ENCODE data around the gene YAF2. TPM values are rescaled to one million over a fixed set of nuclear protein-coding genes. Genes with fewer than 3 reads are reported as not detected.

Gene YAF2, protein sequence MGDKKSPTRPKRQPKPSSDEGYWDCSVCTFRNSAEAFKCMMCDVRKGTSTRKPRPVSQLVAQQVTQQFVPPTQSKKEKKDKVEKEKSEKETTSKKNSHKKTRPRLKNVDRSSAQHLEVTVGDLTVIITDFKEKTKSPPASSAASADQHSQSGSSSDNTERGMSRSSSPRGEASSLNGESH
- total RNA-seq: 10 to 100 TPM; 65.1 to 71.3 TPM
- total RNA-seq: 49.3 to 67.8 reads per million in 2 donors

DNA sequence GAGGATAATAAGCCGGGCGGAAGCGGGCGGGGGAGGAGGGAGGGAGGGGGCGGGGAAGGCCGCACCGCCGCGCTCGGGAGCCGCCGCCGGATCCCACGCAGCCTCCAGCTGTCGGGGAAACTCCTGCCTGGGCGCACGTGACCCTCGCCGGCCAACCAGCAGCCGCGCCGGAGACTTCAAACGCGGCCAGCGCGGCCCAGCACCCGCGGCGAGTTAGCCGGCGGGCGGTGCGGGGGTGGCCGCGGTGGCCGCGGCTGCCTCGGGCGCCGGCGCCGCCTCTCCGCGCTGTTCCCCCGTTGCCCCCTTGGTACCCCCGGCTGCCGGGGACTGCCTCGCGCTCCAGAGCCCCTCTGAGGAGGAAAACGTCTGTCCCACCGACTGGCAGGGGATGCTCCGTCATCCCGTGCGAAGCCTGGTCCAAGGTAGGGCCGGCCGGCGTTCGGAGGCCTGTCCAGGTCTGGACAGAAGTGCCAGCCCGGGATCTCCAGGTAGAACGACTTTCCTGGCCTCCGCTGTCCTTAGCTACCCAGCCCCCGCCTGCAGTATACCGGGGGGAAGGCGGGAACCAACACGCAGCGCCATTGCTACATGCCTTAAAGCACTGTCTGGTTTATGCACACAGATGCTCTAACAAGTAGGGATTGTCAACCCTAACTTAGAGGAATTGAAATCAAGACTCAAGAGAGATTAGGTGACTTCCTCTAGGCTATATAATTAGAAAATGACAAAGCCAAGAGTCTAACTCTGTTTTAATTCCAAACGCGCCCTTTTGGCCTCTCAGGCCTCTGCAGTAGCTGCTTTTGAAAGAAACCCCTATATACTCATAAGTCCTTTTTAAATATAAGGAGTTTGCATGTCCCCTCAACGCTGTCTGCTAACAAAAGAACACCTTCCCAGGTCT is at the start of gene YAF2:
Gene YAF2 (minus strand): TSS at position 9 of the 901 bp plus-strand sequence. CDS start 68 bp downstream, outside the sequence.
- Mint-ChIP-seq H3K4me1 (peaks cover 22% of the 10 kb centered on the region), H3K27ac (peak within 1 kb of the TSS; percentile 83), H3K27me3 (no peaks in the 10 kb centered on the region), H3K4me3 (peak within 1 kb of the TSS; percentile 92), H3K36me3 (ENCODE audit: low read depth) (peaks cover 2% of the 10 kb centered on the region)
- H3K9me3 ChIP-seq (ENCODE audit: control insufficient read depth, low read length, poor library complexity, severe bottlenecking): no peaks in the 10 kb centered on the region
- peak; percentile 88 for ATAC-seq
- DNase-seq: peak; percentile 80 to 86 (median 84)

DNA sequence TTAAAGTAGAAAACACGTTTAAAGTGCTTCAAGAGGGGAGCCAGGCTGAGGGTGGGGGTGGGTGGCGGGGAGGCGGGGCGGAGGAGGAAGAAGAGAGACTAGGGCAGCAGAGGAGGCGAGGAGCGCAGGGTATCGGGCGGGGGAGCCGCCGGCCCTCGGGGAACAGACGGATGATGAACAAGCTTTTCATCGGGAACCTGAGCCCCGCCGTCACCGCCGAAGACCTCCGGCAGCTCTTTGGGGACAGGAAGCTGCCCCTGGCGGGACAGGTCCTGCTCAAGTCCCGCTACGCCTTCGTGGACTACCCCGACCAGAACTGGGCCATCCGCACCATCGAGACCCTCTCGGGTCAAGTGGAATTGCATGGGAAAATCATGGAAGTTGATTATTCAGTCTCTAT is 48.7 kb upstream of the YAF2 start:
- no peak for ATAC-seq
- no peaks in the 10 kb centered on the region for H3K9me3 ChIP-seq (ENCODE audit: control insufficient read depth, low read length, poor library complexity, severe bottlenecking)
- H3K27me3 Mint-ChIP-seq: peaks cover 26% of the 10 kb centered on the region
- H3K4me3 Mint-ChIP-seq: no peak overlapping the region
- H3K36me3 Mint-ChIP-seq (ENCODE audit: low read depth): no peaks in the 10 kb centered on the region
- no peak overlapping the region for H3K27ac Mint-ChIP-seq
- H3K4me1 Mint-ChIP-seq: no peaks in the 10 kb centered on the region
- no peak for DNase-seq

DNA sequence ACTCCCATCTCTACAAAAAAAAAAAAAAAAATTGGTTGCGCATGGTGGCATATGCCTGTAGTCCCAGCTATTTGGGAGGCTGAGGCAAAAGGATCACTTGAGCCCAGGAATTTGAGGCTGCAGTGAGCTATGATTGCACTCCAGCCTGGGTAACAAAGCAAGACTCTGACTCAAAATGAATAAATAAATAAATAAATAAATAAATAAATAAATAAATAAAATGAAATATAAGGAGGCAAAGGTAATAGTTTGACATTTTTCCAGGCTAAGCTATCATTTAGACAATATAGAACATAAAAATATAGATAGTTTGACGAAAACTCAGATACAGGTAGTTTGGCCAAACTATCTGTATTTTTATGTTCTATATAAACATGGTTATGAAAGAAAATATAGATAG is 47.4 kb upstream of the YAF2 start:
- H3K27ac Mint-ChIP-seq: no peak overlapping the region
- no peaks in the 10 kb centered on the region for H3K4me1 Mint-ChIP-seq
- H3K4me3 Mint-ChIP-seq: no peak overlapping the region
- DNase-seq: no peak
- H3K27me3 Mint-ChIP-seq: peaks cover 26% of the 10 kb centered on the region
- H3K36me3 Mint-ChIP-seq (ENCODE audit: low read depth): no peaks in the 10 kb centered on the region
- H3K9me3 ChIP-seq (ENCODE audit: control insufficient read depth, low read length, poor library complexity, severe bottlenecking): no peaks in the 10 kb centered on the region
- ATAC-seq: no peak

DNA sequence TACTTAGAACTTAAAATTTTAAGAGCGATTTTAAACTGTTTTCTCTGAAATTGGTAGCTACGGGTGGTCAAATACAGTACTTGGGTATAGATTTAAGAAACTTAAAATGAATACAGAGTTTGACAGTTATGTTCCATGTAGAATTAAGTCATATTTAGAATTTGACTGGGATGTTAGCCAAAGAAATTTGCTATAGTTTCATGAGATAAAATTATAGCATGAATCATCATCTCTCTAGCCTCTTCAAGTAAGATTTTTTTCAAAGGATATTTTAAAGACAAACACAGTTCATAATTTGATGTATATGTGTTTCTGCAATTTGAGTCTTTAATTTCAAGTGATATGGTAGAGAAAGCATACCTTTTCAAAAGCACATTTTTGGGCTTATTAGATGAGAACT is 46.8 kb upstream of the YAF2 start:
- ATAC-seq (no peak), DNase-seq (no peak)
- H3K4me1 Mint-ChIP-seq: no peaks in the 10 kb centered on the region
- no peak overlapping the region for H3K27ac Mint-ChIP-seq
- H3K4me3 Mint-ChIP-seq: no peak overlapping the region
- no peaks in the 10 kb centered on the region for H3K36me3 Mint-ChIP-seq (ENCODE audit: low read depth)
- no peaks in the 10 kb centered on the region for H3K9me3 ChIP-seq (ENCODE audit: control insufficient read depth, low read length, poor library complexity, severe bottlenecking)
- peaks cover 26% of the 10 kb centered on the region for H3K27me3 Mint-ChIP-seq

DNA sequence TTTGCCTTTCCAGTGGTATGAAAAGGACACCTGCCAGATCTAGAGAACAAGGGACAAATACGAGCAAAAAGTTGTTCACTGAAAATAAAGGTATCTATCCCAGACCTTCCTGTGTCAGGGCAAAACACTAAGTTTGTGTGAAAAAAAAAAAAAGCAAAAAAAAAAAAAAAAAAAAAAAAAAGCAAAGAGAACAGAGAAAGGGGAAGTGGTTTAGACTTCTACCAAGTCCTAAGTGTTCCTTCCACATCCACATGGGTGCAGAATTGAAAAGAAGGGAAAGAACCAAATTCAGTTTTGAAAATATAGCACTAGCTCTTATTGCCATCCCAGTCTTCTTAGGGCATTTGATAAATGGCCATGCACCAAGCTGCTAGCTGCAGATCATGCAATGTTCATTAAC is 46.1 kb upstream of the YAF2 start:
- no peaks in the 10 kb centered on the region for H3K4me1 Mint-ChIP-seq
- ATAC-seq: no peak
- H3K27me3 Mint-ChIP-seq: peaks cover 26% of the 10 kb centered on the region
- no peak overlapping the region for H3K4me3 Mint-ChIP-seq
- no peak for DNase-seq
- H3K36me3 Mint-ChIP-seq (ENCODE audit: low read depth): no peaks in the 10 kb centered on the region
- no peaks in the 10 kb centered on the region for H3K9me3 ChIP-seq (ENCODE audit: control insufficient read depth, low read length, poor library complexity, severe bottlenecking)
- no peak overlapping the region for H3K27ac Mint-ChIP-seq

DNA sequence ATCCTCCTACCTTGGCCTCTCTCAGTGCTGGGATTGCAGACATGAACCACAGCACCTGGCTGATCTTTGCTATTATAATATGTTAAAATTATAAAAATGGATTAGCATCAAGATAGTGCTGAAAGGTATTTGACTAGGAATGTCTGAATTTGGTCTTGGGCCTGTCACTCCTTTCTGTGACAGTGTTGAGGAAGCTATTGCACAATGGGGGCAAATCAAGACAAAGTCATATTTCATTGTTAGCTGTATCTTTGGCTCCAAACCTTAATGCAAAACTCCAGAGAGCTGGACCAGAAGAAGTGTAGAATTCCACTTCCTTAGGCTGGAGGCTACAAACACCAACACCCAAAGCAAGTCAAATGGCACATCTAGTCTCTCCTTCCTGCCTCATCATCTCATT is 45.7 kb upstream of the YAF2 start:
- Mint-ChIP-seq H3K36me3 (ENCODE audit: low read depth) (no peaks in the 10 kb centered on the region), H3K27me3 (peaks cover 26% of the 10 kb centered on the region), H3K27ac (no peak overlapping the region), H3K4me1 (no peaks in the 10 kb centered on the region), H3K4me3 (no peak overlapping the region)
- DNase-seq (no peak), ATAC-seq (no peak)
- H3K9me3 ChIP-seq (ENCODE audit: control insufficient read depth, low read length, poor library complexity, severe bottlenecking): no peaks in the 10 kb centered on the region

DNA sequence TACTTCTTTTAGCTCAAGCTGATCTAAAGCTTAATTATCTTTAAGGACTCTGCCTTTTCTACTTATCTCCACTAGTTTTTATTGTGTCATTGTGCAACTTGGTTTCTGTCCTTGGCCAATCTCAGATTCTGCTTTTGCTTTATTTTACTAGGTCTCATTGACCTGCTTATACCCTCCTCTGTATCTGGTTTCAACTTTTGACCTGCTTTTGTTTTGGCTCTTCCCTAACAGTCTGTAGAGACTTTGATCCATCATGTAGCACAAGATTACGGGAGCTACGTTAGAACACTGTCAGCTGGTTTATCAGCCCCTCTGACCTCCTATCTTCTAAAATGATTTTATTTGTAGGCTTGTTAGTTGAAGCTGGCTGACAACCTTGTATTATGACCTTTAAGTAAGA is 44.2 kb upstream of the YAF2 start:
- Mint-ChIP-seq H3K27ac (no peak overlapping the region), H3K27me3 (peaks cover 12% of the 10 kb centered on the region), H3K4me1 (no peaks in the 10 kb centered on the region), H3K4me3 (no peak overlapping the region), H3K36me3 (ENCODE audit: low read depth) (no peaks in the 10 kb centered on the region)
- no peak for ATAC-seq
- no peaks in the 10 kb centered on the region for H3K9me3 ChIP-seq (ENCODE audit: control insufficient read depth, low read length, poor library complexity, severe bottlenecking)
- DNase-seq: no peak

DNA sequence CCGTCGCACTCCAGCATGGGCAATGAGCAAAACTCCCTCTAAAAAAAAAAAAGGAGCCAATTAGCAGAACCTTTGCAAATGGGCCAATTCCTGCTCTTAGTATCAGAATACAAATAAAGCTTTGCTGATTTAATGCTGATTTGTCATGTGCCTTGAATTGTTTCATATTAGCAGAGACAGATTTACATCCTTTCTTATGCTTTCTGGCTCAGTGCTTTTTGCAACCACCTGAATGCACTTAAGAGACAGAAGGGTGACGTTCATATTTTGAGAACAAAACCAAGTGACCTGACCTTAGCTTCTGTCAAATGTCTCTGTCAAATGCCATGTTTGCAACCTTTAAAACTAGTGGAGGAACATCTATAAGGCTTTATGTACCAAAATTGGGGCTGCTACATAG is 43.8 kb upstream of the YAF2 start:
- peaks cover 7% of the 10 kb centered on the region for H3K27me3 Mint-ChIP-seq
- H3K36me3 Mint-ChIP-seq (ENCODE audit: low read depth): no peaks in the 10 kb centered on the region
- no peak overlapping the region for H3K27ac Mint-ChIP-seq
- no peaks in the 10 kb centered on the region for H3K4me1 Mint-ChIP-seq
- DNase-seq (no peak), ATAC-seq (no peak)
- H3K4me3 Mint-ChIP-seq: no peak overlapping the region
- H3K9me3 ChIP-seq (ENCODE audit: control insufficient read depth, low read length, poor library complexity, severe bottlenecking): no peaks in the 10 kb centered on the region

DNA sequence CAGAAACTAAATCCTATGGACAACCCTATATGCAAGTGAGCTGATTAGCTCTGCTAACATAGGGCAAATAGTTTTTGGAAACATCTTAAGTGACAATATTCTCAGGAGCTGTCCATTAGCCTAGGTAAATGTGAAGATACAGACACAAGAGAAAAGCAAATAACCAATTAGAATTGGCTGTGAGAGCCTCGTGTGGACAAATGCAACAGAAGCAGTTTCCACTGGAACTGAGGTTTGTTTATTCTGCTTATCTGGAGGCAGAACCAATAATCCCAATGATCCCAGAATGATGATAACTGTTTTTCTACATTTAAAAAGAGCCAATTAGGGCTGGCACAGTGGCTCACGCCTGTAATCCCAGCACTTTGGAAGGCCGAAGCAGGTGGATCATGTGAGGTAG is 43.2 kb upstream of the YAF2 start:
- H3K4me1 Mint-ChIP-seq: no peaks in the 10 kb centered on the region
- H3K4me3 Mint-ChIP-seq: no peak overlapping the region
- no peaks in the 10 kb centered on the region for H3K36me3 Mint-ChIP-seq (ENCODE audit: low read depth)
- DNase-seq: no peak
- ATAC-seq: no peak
- H3K27ac Mint-ChIP-seq: no peak overlapping the region
- no peaks in the 10 kb centered on the region for H3K9me3 ChIP-seq (ENCODE audit: control insufficient read depth, low read length, poor library complexity, severe bottlenecking)
- peaks cover 5% of the 10 kb centered on the region for H3K27me3 Mint-ChIP-seq

DNA sequence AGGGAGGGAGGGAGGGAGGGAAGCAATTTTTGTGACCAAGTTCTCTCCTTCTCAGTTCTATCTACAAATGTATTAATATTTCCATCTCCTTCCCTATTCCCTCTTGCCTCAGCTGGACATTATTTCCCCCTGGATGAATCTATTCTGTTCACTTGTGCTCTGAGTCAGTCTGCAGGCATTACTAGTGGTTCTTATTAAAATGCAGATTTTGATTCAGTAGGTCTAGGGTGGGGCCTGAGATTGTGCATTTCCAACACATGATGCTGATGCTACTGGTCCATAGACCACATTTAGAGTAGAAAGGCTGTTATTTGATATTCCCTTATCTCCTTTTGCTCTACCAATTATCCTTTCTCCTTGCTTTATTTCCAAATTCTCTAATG is 40.1 kb upstream of the YAF2 start:
- no peaks in the 10 kb centered on the region for H3K9me3 ChIP-seq (ENCODE audit: control insufficient read depth, low read length, poor library complexity, severe bottlenecking)
- no peak for DNase-seq
- Mint-ChIP-seq H3K27ac (no peak overlapping the region), H3K27me3 (peaks cover 5% of the 10 kb centered on the region), H3K4me1 (no peaks in the 10 kb centered on the region), H3K36me3 (ENCODE audit: low read depth) (no peaks in the 10 kb centered on the region), H3K4me3 (no peak overlapping the region)
- no peak for ATAC-seq

DNA sequence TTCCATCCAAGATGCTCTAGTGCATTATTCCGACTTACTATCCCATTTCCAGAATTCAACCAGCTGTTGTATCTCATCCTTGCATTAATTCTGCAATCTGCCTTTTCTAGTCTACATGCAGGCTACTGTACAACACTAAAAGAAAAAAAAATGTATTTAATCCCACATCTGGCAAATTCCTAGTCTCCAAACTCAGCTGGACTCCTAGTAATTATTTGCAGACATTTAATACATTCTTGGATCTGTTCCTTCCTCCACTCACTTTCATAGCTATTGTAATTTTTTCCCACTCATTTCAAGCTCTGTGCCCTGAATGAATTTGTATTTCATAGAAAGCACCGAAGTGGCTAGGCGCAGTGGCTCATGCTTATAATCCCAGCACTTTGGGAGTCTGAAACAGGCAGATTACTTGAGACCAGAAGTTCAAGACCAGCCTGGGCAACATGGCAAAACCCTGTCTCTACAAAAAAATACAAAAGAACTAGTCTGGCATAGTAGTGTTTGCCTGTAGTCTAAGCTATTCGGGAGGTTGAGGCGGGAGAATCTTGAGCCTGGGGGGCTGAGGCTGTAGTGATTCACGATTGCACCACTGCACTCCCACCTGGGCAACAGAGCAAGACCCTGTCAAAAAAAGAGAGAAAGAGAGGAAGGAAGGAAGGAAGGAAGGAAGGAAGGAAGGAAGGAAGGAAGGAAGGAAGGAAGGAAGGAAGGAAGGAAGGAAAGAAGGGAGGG is 39.5 kb upstream of the YAF2 start:
- no peak overlapping the region for H3K4me3 Mint-ChIP-seq

DNA sequence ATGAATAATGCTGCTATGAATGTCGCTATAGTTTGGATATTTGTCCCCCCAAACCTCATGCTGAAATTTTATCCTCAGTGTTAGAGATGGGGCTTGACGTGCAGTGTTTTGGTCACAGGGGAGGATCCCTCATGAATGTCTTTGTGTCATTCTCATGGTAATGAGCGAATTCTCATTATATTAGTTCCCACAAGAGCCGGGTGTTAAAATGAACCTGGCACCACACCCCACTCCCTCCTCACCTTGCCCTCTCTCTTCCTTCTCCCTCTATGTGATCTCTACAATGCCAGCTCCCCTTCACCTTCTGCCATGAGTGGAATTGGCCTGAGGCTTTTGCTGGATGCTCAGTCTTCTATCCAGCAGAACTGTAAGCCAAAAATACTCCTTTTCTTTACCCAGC is 37.5 kb upstream of the YAF2 start:
- H3K27ac Mint-ChIP-seq: no peak overlapping the region
- H3K9me3 ChIP-seq (ENCODE audit: control insufficient read depth, low read length, poor library complexity, severe bottlenecking): no peaks in the 10 kb centered on the region
- no peak overlapping the region for H3K4me3 Mint-ChIP-seq
- H3K36me3 Mint-ChIP-seq (ENCODE audit: low read depth): peaks cover 3% of the 10 kb centered on the region
- DNase-seq (no peak), ATAC-seq (no peak)
- H3K4me1 Mint-ChIP-seq: peaks cover 5% of the 10 kb centered on the region
- peaks cover 14% of the 10 kb centered on the region for H3K27me3 Mint-ChIP-seq

More for the DNA sequence above, 39.5 kb upstream of the YAF2 start:
- Mint-ChIP-seq H3K4me1 (no peaks in the 10 kb centered on the region), H3K27me3 (peaks cover 8% of the 10 kb centered on the region), H3K36me3 (ENCODE audit: low read depth) (no peaks in the 10 kb centered on the region), H3K27ac (no peak overlapping the region)
- DNase-seq (no peak), ATAC-seq (no peak)
- no peaks in the 10 kb centered on the region for H3K9me3 ChIP-seq (ENCODE audit: control insufficient read depth, low read length, poor library complexity, severe bottlenecking)

DNA sequence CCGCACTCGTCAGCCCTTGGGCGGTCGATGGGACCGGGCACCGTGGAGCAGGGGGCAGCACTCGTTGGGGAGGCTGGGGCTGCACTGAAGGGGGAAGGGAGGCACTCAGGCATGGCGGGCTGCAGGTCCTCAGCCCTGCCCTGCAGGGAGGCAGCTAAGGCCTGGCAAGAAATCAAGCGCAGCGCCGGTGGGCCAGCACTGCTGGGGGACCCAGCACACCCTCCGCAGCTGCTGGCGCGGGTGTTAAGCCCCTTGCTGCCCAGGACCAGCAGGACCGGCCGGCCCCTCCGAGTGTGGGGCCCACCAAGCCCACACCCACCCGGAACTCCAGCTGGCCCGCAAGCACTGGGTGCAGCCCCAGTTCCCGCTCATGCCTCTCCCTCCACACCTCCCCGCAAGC is 35.7 kb upstream of the YAF2 start:
- ATAC-seq (no peak), DNase-seq (no peak)
- Mint-ChIP-seq H3K36me3 (ENCODE audit: low read depth) (peaks cover 3% of the 10 kb centered on the region), H3K27ac (no peak overlapping the region), H3K4me3 (no peak overlapping the region), H3K27me3 (peaks cover 14% of the 10 kb centered on the region), H3K4me1 (peaks cover 5% of the 10 kb centered on the region)
- H3K9me3 ChIP-seq (ENCODE audit: control insufficient read depth, low read length, poor library complexity, severe bottlenecking): no peaks in the 10 kb centered on the region

Data from T-helper 17 cell (primary cell).